GM19324 (cell line): ENCODE results near the gene DMAC2.
"Not testable (repeated sequence)": the region's sequence is repeated elsewhere in the genome, so short reads cannot be mapped to it uniquely, and the experiment has no call there.

ENCODE experiments used
- ATAC-seq: cut with Tn5 transposase; IDR thresholded peaks from one replicate; pipeline ENCODE4 v1.9.1; 2021; ENCODE audit warnings: mild to moderate bottlenecking, moderate library complexity; ENCODE audit not compliant: unreplicated experiment, low FRiP score

The DMAC2 gene

GRCh38 chr19:41424335-41425173 is 15.2 kb downstream of the DMAC2 start:
- ATAC-seq = no peak

GRCh38 chr19:41422955-41423354 is 16.8 kb downstream of the DMAC2 start:
- no peak for ATAC-seq

DNA sequence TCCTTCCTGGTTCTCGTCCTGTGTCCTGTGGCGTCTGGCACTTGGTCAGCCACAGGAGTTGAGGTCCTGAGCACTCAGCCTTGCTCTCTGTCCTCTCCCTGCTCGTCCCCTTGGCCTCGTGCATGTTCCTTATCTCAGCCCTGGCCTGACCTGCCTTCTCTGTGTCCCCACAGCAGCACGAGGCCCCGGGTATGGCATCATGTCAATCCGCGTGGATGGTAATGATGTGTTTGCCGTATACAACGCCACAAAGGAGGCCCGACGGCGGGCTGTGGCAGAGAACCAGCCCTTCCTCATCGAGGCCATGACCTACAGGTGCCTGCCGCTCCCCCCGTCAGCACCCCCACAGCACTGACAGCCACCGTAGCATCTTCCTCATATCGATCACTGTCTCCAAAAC is 17.3 kb downstream of the DMAC2 start:
- ATAC-seq = no peak

- ATAC-seq = no peak
Observed at GRCh38 chr19:41421973-41422372, 17.7 kb downstream of the DMAC2 start.

- no peak for ATAC-seq
Observed at GRCh38 chr19:41421314-41421713, 18.4 kb downstream of the DMAC2 start.

GRCh38 chr19:41420101-41420880 is 19.4 kb downstream of the DMAC2 start:
- no peak for ATAC-seq

DNA sequence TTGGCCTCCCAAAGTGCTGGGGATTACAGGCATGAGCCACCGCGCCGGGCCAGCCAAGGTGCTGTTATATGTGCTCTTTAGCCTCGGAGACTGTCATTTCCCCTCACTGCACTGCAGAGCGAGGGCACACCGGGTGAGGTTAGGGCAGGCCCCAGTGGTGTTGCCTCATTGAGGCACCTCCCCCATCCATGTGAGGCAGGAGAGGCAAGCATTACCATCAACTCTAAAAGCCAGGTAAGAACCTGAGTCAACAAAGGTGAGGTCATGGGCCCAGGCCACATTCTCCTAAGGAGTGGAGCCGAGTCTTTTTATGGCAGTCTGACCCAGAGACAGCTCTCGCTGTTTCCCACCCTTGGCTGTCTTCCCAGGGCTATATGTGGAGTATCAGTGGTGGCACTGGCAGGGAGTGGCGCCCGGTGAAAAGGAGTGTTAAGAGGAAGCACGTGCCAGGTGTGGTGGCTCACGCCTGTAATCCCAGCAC is 23.5 kb downstream of the DMAC2 start:
- no peak for ATAC-seq

DNA sequence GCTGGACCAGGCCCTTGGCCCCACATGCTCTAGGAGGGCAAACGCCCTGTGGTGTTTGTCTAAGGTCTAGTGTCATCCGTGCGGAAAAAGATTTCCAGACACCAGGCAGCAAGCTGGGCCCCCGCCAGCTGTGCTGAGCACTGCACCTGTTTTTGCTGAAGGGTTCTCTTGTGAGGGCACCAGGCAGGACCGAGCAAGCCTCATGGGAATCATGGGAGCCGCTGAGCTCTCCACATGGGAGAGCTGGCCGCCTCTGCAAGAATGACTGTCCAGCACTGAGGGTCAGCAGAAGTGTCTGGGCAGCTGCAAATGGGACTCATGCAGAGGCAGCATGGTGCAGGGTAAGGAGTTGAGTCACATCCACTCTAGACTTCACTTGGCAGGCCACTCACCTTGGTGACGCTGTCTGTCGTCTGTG is 24.5 kb downstream of the DMAC2 start:
- ATAC-seq = no peak

DNA sequence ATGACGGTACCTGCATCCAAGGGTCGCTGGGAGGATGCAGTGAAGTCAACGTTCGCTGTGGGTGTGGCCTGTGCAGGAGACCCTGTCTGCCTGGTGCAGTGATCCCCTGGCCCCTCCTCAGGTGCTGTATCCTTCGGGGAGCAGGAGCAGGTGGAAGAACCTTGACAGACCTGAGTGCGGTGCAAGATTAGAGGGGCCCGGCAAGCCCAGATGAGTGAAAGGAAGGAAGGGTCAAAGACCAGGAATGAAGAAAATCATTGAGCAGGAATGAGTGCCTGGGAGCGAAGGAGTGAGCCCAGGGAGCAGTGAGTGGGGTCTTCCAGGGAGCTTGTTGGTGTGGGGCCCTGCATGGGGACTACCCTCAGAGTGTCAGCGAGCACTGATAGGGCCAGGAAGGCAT is 25.3 kb downstream of the DMAC2 start:
- ATAC-seq = no peak

- no peak for ATAC-seq
Observed at GRCh38 chr19:41413947-41414346, 25.8 kb downstream of the DMAC2 start.

DNA sequence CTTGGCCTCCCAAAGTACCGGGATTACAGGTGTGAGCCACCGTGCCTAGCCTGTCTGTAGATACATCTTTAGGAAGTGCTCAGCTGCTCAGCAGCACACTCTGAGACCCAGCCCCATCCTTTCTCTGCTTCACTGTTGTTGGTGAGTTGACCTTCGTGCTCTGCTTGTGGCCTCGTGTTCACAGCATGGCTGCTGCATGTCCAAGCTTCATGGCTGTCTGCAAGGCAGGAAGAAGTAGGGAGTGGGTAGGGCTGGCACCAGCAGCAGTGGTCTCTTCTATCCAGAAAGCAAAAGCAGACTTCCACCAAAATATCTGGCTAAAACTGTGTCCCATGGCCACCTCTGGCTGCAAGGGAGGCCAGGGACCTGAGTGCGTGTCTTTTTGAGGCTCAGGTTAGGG is 26.8 kb downstream of the DMAC2 start:
- ATAC-seq = no peak

DNA sequence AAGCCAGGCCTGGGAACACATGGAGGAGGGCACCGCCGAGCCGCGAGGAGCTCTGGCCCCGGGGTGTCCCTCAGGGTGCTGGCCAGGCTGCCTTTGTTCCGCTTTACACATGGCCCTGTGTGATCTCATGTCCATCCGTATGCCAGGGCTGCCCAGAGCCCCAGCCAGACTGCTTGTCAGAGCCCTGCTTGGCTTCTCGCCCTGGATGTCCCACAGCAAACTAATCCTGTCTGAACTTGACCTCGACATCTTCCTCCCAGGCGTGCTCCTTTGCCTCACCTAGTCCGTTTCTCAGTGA is 27.8 kb downstream of the DMAC2 start:
- no peak for ATAC-seq

DNA sequence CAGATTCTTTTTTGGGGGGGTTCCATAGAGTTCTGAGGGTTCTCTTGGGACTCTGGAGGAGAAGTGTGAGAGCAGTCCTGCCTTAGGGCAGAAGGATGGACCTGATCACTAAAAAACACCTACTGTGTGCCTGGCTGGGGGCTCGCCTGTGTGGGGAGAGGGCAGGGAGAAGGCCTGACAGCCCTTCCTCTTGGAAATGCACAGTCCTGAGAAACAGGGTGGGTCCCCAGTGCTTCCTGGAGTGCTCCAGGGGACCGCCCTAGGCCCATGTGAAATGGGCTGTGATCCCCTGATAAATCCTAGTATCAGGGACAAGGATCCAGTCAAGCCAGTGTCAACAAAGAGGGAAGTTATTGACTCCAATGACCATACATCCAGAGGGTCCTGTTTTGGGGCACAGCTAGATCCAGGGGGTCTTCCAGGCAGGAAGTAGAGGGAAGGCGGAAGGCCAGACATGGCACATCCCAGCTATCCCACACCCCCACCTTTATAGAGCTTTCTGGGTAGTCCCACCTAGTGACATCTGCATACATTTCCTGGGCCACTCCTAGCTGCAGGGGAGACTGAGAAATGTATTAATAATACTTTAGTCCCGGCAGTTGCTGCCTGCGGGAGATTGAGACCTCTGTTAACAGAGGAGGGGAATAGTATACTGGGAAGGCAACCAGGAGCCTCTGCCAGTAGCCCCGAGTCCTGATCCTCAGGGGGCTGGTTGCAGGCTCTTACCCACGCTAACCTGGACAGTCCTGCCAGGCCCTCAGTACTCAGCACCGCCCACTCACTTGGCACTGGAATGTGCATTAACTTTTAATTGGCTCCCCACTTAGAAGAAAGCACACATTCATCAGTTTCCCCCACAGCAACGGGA is 28.4 kb downstream of the DMAC2 start:
- no peak for ATAC-seq

- no peak for ATAC-seq
Observed at GRCh38 chr19:41410336-41411054, 29.2 kb downstream of the DMAC2 start.

DNA sequence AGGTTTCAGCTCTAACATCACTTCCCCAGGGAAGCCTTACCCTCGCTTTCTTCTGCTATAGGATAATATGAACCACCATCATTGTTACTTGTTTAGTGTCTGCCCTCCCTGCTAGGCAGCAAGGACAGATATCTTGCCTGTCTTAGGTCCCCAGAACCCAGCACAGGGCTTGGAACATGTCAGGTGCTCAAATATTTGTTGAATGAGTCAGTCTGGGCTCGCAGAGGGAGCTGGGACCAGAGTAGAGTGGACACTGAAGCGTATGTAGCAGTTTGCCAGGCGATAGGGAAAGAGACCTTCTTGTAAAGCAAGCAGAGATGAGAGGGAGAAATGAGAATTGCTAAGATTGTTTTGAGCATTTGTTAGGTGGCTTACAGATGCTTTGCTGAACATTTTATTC is 30.4 kb downstream of the DMAC2 start:
- no peak for ATAC-seq

GRCh38 chr19:41408846-41409245 is 30.9 kb downstream of the DMAC2 start:
- not testable (repeated sequence) for ATAC-seq

GRCh38 chr19:41408256-41408655 is 31.5 kb downstream of the DMAC2 start:
- ATAC-seq = no peak

GRCh38 chr19:41407271-41407670 is 32.4 kb downstream of the DMAC2 start:
- no peak for ATAC-seq

GRCh38 chr19:41405776-41406175 is 33.9 kb downstream of the DMAC2 start:
- ATAC-seq = no peak
